T-helper 1 cell treated with Interleukin-12 subunit alpha and Interleukin-12 subunit beta and Interleukin-4 antibody, amounts not matched to agents 30 μg/mL and 1 μg/mL, for 36 hours (primary cell): Measurements from ENCODE around the gene BICC1.

Source experiments
- H3K27ac Mint-ChIP-seq: one replicate; pipeline ENCODE4 v1.8.0; 2021; ENCODE audit warnings: mild to moderate bottlenecking, mixed read lengths
- H3K27me3 Mint-ChIP-seq: one replicate; pipeline ENCODE4 v1.8.0; 2021; ENCODE audit warnings: low read depth, mixed read lengths
- H3K36me3 Mint-ChIP-seq: one replicate; pipeline ENCODE4 v1.8.0; 2021; ENCODE audit warnings: low read depth, mixed read lengths
- H3K4me1 Mint-ChIP-seq: one replicate; pipeline ENCODE4 v1.8.0; 2021; ENCODE audit warnings: low read depth, mixed read lengths
- H3K4me3 Mint-ChIP-seq: one replicate; pipeline ENCODE4 v1.8.0; 2021; ENCODE audit warnings: mild to moderate bottlenecking, moderate library complexity, mixed read lengths
- H3K9me3 Mint-ChIP-seq: one replicate; pipeline ENCODE4 v1.8.0; 2021; ENCODE audit warnings: mixed read lengths

Gene BICC1

DNA sequence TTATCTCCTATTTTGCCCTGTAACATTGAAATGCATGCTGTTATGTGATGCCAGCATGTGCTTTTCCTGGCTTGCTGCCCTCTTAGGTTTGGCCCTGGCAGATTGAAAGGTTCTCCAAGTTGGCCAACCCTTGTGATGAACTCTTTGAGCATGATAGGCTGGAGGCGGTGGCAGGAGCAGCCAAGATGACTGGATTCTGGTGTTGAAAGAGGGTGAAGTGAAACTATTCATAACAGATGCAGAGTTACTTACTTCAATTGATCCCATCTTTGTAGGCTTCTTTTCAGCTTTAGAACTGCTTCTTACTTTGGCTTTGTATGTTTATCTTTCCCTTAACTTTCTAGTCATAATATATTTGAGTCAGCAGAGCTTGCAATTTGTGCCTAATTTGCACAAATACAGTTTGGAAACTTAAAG lies 57.6 kb downstream of the BICC1 start:
- no peak overlapping the region for H3K4me3 Mint-ChIP-seq
- H3K4me1 Mint-ChIP-seq = no peaks in the 10 kb centered on the region
- no peaks in the 10 kb centered on the region for H3K27me3 Mint-ChIP-seq
- H3K9me3 Mint-ChIP-seq = no peaks in the 10 kb centered on the region
- no peaks in the 10 kb centered on the region for H3K36me3 Mint-ChIP-seq
- no peak overlapping the region for H3K27ac Mint-ChIP-seq

DNA sequence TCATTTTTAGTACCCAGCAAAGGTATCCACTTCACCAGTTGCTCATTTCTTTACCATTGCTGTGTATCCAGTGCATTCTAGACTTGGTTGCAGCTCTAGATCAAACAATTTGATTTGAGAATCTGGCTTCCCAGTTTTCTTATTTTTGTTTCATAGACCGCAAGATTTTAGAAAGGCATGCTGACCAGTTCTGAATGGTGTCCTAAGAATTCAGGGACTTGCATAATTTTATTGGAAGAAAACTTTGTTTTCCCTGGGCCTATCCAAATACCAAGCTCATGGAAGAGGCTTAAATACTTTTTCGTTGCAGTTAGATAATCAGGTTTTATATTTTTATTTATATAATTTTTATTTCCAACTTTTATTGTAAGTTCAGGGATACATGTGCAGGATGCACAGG lies 58.3 kb downstream of the BICC1 start:
- Mint-ChIP-seq H3K36me3 (no peaks in the 10 kb centered on the region), H3K9me3 (no peaks in the 10 kb centered on the region), H3K27ac (no peak overlapping the region), H3K4me3 (no peak overlapping the region), H3K27me3 (no peaks in the 10 kb centered on the region), H3K4me1 (no peaks in the 10 kb centered on the region)

DNA sequence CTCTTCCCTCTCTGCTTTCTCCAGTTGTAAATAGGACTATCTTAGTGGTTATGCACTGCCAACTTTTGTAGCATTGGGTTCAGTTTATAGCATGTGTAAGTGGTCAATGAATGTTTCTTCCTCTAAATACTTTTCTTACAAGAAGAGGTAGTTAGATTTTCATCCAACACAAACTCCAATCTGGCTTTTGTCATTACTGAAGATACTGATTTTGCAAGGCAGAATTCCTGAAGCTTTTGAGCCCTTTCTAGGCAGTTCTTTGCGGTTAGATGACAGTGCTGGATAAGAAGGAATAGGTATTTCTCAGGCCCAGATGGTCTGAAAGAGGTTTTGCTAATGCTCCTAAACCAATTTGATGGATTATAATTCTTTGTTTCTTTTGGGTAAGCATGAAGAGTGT lies 60.5 kb downstream of the BICC1 start:
- no peaks in the 10 kb centered on the region for H3K27me3 Mint-ChIP-seq
- H3K4me1 Mint-ChIP-seq = no peaks in the 10 kb centered on the region
- no peak overlapping the region for H3K27ac Mint-ChIP-seq
- H3K4me3 Mint-ChIP-seq = no peak overlapping the region
- no peaks in the 10 kb centered on the region for H3K9me3 Mint-ChIP-seq
- no peaks in the 10 kb centered on the region for H3K36me3 Mint-ChIP-seq

DNA sequence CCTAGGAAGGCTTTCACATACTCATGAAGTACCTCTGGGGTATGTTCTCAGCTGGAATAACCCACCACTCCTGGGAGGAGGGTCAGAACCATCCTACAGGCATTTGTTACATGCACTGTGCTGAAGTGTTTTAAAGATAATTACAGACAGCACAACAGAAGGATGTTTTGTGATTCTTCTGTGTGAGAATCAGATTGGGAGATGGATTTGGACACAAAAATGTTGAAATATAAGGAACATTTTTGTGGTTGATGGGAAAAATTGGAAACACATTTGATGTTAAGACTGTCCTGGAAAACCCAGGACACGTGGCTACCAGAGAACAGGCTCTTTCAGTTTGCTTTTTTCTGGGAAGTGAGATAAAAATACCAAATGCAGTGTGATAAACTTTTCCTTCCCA lies 61.4 kb downstream of the BICC1 start:
- Mint-ChIP-seq H3K4me1 (no peaks in the 10 kb centered on the region), H3K36me3 (no peaks in the 10 kb centered on the region), H3K9me3 (no peaks in the 10 kb centered on the region), H3K4me3 (no peak overlapping the region), H3K27me3 (no peaks in the 10 kb centered on the region), H3K27ac (no peak overlapping the region)

DNA sequence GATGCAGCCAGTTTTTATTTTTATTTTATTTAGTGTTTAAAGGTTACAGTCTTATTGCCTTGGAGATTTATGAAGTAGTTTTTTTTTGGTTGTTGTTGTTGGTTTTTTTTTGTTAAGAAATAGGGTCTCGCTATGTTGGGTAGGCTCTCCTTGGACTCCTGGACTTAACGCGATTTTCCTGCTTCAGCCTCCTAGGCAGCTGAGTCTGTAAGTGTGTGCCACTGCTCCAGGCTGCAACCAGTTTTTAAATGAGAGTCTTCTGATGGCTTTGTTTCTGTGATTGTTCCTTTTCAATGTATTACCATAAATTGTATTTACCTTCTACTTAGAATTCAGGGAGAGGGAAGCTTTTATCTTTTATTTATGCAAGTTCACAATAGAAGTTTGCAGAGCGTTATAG lies 62.8 kb downstream of the BICC1 start:
- H3K4me1 Mint-ChIP-seq = no peaks in the 10 kb centered on the region
- H3K36me3 Mint-ChIP-seq = no peaks in the 10 kb centered on the region
- H3K4me3 Mint-ChIP-seq = no peak overlapping the region
- no peak overlapping the region for H3K27ac Mint-ChIP-seq
- H3K27me3 Mint-ChIP-seq = no peaks in the 10 kb centered on the region
- no peaks in the 10 kb centered on the region for H3K9me3 Mint-ChIP-seq

DNA sequence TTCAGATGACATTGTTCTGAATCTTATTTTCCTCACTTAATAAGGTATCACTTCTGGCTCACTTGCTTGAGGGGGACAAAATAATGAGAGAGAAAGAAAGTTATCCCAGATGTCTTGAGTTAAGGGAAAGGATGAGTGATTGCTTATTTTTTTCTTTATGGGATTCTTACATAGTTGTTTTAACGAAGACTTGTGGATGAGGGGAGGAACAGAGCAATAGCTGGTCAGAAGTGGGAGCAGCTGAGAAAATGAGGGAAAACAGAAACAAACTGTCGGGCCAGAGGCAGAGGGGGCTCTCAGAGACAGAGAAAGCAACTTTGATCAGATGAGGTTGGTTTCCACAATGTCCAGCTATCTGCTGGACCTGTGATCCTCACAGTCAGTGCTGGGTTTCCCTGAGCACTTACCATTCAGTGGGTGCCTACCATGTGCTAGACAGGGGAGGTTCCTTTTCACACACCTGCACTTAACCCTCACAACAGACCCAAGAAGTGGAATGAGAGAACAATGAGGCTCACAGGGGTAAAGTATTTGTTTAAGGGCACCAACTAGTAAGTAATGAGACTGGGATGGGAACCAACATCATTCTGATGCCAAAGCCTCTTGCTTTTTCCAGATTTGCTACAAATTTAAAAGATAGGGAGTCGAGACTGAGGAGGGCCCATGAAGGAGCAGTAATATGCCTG lies 64.2 kb downstream of the BICC1 start:
- Mint-ChIP-seq H3K4me3 (no peak overlapping the region), H3K36me3 (no peaks in the 10 kb centered on the region), H3K27ac (no peak overlapping the region)

DNA sequence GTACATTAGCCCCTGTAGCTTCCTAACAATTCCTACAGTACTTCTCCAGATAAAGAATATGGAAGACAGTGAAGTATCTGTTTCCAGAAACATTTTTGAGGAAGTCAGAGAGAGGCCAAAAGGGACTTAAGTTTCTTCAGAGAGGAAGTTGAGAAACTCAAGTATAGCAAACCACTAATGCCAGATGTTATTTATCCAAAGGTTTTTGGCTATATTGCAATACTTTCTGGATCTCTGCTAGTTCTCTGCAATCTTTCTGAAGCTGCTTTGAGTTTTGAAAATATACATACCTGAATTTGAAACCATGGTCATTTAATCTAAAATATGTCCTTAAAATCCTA lies 64.7 kb downstream of the BICC1 start:
- Mint-ChIP-seq H3K36me3 (no peaks in the 10 kb centered on the region), H3K4me1 (no peaks in the 10 kb centered on the region), H3K27me3 (no peaks in the 10 kb centered on the region), H3K9me3 (no peaks in the 10 kb centered on the region), H3K4me3 (no peak overlapping the region), H3K27ac (no peak overlapping the region)

More for the DNA sequence above, 64.2 kb downstream of the BICC1 start:
- H3K4me1 Mint-ChIP-seq = no peaks in the 10 kb centered on the region
- H3K27me3 Mint-ChIP-seq = no peaks in the 10 kb centered on the region
- no peaks in the 10 kb centered on the region for H3K9me3 Mint-ChIP-seq

DNA sequence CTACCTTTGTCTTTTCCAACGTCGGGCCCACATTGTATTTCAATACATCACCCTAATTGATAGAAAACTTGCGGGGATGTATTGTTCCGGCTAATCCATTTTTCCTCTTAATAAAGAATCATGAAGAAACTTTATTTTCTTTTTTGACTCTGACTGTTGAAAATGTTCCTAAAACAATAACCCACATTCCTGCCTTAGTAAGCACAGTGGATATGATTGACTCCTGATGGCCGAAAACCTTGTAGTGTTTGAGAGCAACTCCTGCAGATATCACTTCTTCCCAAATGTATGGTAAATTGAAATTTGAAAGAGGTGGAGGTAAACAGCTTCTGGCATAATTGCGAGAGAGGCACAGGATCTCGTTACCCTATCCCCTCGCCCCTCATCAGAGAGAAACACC lies 65.7 kb downstream of the BICC1 start:
- Mint-ChIP-seq H3K4me1 (no peaks in the 10 kb centered on the region), H3K36me3 (no peaks in the 10 kb centered on the region), H3K27ac (no peak overlapping the region), H3K27me3 (no peaks in the 10 kb centered on the region), H3K4me3 (no peak overlapping the region), H3K9me3 (no peaks in the 10 kb centered on the region)

DNA sequence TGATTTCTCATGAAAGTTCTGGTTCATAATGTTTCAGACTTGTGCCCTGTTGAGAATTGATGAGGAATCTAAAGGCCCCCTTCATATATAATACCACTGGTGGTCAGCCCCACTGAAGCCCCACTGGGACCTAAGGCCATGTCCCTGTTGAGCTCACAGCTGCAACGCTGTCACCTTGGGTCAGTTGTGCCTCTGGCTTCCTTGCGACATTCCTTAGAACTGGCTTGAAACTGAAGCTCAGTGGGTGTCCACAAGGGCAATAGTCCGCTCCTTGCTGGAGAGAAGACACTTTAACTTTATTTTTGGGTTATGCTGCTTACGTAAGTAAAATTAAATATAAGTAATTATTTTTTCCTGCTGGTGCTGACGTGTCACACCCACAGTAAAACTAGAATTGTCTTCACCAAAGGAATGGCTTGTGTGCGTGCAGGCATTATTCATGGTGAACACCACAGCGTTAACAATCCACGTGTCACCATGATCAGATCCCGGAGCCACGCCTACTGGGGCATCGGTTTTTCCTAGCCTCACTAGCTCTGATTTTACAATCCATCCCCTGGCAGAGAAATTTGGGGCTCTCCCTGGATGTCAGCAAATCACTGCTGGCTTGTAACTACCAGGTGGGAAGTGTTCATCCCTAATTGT lies 66.5 kb downstream of the BICC1 start:
- no peak overlapping the region for H3K4me3 Mint-ChIP-seq
- H3K36me3 Mint-ChIP-seq = no peaks in the 10 kb centered on the region
- no peaks in the 10 kb centered on the region for H3K27me3 Mint-ChIP-seq
- H3K4me1 Mint-ChIP-seq = no peaks in the 10 kb centered on the region
- no peaks in the 10 kb centered on the region for H3K9me3 Mint-ChIP-seq
- no peak overlapping the region for H3K27ac Mint-ChIP-seq

DNA sequence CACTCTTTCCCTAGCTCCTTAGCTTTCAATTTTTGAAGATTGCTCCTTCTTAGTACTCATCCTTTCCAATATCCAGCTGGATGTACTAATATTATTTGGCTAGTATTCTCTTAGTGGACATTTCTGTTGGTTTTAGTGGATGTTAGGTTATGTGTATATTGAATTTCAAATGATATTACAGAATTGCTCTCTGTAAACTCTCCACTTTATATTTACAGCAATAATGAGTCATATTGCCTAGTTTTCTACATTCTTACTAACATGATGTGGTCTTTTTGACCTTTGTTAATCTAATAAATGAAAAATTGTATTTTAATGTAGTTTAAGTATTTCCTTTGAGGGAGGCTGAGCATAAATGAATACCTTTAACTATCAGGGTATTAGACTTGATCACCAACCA lies 69.4 kb downstream of the BICC1 start:
- Mint-ChIP-seq H3K4me3 (no peak overlapping the region), H3K4me1 (no peaks in the 10 kb centered on the region), H3K27ac (no peak overlapping the region)

DNA sequence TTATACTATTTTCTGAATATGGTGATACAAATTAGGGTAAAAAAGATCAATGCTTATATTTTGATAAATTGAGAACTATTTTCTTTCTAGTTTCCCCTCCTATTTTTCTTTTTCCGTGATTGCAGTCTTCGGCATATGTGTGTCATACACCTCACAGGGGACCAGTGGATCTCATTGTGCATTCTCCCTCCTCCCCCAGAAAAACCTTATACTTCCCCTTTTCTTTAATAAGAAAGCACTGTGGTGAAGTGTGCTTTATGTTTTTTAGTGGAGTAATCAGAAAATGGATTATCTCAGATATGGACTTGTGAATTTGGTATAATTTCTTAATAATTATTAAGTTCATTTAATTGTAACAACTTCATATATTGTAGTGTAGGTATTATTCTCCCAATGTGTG lies 72.8 kb downstream of the BICC1 start:
- Mint-ChIP-seq H3K27me3 (no peaks in the 10 kb centered on the region), H3K9me3 (no peaks in the 10 kb centered on the region), H3K4me3 (no peak overlapping the region), H3K27ac (no peak overlapping the region), H3K4me1 (no peaks in the 10 kb centered on the region), H3K36me3 (no peaks in the 10 kb centered on the region)

More for the DNA sequence above, 69.4 kb downstream of the BICC1 start:
- H3K36me3 Mint-ChIP-seq = no peaks in the 10 kb centered on the region
- no peaks in the 10 kb centered on the region for H3K9me3 Mint-ChIP-seq
- H3K27me3 Mint-ChIP-seq = no peaks in the 10 kb centered on the region

DNA sequence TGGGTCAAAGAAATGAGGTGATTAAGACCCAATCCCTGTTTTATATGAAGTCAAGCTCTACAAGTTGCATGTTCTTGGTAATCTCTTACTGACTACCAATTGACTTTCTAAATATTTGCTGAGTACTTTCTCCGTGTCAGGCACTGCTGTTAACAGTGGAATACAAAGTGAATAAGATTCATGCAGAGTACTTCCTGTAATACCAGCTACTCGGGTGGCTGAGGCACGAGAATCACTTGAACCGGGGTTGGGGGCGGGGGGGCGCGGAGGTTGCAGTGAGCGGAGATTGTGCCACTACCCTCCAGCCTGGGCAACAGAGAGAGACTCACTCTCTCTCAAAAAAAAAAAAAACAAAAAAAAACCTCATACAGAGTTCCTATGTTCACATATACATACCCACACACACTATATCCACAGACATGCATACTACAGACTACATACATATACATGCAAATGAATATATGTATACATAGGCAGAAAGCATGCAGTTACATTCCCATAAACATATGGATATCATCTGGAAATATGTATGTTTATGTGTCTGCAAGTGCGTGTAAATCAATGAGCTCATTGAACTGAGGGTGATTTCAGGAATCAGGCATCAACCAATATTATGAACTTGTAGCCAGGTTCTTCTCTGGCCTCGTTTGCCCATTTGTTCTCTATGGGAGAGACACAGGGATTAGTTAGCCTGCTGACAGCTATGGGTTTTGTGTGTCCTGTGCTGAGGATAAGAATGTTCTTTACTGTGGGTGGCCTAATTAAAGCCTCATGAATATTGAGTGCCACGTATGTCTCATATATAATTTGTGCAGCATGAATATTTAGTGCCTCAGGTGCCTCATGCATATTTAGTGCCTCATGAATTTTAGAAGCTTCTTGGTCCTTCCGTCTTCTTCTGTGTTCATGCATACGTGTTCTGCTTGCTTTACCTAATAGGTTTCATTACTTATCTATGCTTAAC lies 73.9 kb downstream of the BICC1 start:
- Mint-ChIP-seq H3K36me3 (no peaks in the 10 kb centered on the region), H3K27ac (no peak overlapping the region), H3K27me3 (no peaks in the 10 kb centered on the region), H3K9me3 (no peaks in the 10 kb centered on the region), H3K4me1 (no peaks in the 10 kb centered on the region), H3K4me3 (no peak overlapping the region)

DNA sequence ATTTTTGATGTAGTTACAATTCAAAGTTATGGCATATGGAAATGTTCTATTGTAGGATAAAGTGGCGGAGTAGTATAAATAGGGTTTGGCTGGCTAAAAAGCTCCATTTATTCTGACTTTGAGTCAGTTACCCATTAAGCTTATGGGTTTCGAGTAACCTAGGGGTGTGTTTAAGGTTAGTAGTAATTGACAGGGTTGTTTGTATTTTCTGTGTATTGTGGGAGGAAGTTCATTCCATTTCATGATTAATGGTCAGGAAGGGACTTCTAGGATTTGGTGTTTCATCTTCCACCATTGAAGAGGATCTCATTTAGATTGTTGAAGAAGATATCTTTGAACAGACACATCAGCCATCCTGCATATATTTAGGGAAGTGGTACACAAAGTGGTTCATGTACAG lies 75.0 kb downstream of the BICC1 start:
- H3K4me3 Mint-ChIP-seq = no peak overlapping the region
- no peaks in the 10 kb centered on the region for H3K36me3 Mint-ChIP-seq
- H3K4me1 Mint-ChIP-seq = no peaks in the 10 kb centered on the region
- no peaks in the 10 kb centered on the region for H3K27me3 Mint-ChIP-seq
- H3K9me3 Mint-ChIP-seq = no peaks in the 10 kb centered on the region
- no peak overlapping the region for H3K27ac Mint-ChIP-seq

DNA sequence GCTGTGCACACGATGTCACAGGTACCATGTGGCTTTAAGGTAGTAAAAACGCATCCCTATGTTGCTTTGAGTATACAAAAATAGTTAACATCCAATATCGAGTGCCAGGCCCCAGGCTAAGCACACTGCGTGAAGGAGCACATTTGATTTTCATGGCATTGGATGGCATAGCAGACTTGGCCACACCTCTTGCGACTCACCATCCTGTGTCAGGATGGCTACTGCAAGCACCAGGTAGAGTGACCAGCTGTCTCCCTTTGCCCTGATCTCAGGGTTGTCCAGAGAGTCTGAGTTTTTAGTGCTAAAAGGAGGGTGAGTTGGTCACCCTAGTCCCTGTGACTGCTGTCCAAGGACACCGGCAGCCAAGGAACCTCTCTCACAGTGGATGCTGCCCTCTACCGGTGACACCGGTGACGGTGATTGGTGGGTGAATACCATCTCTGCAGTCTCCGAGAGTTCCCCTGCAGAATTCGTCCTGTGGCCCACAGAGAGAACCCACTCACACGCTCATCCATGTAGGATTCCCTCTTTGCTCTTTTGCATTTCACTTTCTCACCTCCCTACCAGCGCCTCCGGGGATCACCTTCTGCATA lies 76.1 kb downstream of the BICC1 start:
- Mint-ChIP-seq H3K36me3 (no peaks in the 10 kb centered on the region), H3K9me3 (no peaks in the 10 kb centered on the region), H3K27ac (no peak overlapping the region), H3K4me3 (no peak overlapping the region), H3K27me3 (no peaks in the 10 kb centered on the region), H3K4me1 (no peaks in the 10 kb centered on the region)
